ENCODE data around the gene RHOB.

Gene RHOB

DNA sequence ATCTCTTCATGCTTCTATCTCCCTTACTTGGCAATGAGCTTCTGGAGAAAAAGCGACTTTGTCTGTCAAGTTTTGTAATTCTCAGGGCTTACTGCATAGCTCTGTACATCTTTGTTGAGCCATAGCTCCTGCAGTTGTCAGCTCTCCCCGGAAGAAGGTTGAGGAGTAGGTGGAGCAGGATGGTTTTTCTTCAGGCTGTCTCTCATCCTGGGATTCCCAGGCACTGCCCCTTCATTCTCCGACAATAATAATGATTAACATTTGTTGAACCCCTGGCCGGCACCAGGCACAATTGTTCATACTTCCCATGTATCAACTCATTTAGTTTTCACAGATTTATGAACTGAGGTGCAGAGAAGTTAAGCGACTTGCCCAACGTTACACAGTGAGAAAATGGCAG, 23.5 kb upstream of the RHOB start:
- no peaks in the 10 kb centered on the region for H3K27me3 ChIP-seq
- H3K9me3 ChIP-seq = no peaks in the 10 kb centered on the region
- H3K36me3 ChIP-seq = no peaks in the 10 kb centered on the region
- peak overlapping the region; percentile 94 for H3K27ac ChIP-seq
- TF ChIP-seq, protein P1, sequence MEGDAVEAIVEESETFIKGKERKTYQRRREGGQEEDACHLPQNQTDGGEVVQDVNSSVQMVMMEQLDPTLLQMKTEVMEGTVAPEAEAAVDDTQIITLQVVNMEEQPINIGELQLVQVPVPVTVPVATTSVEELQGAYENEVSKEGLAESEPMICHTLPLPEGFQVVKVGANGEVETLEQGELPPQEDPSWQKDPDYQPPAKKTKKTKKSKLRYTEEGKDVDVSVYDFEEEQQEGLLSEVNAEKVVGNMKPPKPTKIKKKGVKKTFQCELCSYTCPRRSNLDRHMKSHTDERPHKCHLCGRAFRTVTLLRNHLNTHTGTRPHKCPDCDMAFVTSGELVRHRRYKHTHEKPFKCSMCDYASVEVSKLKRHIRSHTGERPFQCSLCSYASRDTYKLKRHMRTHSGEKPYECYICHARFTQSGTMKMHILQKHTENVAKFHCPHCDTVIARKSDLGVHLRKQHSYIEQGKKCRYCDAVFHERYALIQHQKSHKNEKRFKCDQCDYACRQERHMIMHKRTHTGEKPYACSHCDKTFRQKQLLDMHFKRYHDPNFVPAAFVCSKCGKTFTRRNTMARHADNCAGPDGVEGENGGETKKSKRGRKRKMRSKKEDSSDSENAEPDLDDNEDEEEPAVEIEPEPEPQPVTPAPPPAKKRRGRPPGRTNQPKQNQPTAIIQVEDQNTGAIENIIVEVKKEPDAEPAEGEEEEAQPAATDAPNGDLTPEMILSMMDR (IDR thresholded peaks at IDR 0.05) = no peak
- H3K4me1 ChIP-seq (ENCODE audit: control insufficient read depth in 1 of 2, insufficient read depth in 1 of 2, low read depth in 1 of 2, low read length in 1 of 2) = peaks cover 39 to 51% of the 10 kb centered on the region in 2 experiments
- H3K4me3 ChIP-seq (ENCODE audit: low read depth in 1 of 2, low read length in 1 of 2) = peak overlapping the region; percentile 56 to 68

DNA sequence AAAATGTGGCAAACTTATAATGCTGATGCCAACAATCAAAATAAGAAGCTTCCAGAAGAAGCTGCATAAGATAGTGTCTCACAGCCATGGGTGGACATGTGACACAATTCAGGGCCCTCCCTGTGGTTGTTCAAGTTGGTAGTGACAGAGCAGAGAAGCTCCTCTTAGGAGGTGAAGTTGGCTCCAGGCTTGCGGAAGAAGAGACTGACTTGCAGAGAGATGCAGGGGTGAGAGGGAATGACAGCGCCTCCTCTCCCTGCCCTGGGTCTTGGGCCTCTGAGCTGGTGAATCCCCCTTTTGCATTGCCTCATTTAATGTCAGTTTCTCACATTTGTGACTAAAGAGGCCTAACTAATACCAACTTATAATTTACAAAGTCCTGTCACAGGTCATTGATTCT, 23.0 kb upstream of the RHOB start:
- H3K4me3 ChIP-seq (ENCODE audit: low read depth in 1 of 2, low read length in 1 of 2) = peak overlapping the region; percentile 56 to 68
- TF ChIP-seq, protein P1 (IDR thresholded peaks at IDR 0.05) = no peak
- H3K36me3 ChIP-seq = no peaks in the 10 kb centered on the region
- H3K4me1 ChIP-seq (ENCODE audit: control insufficient read depth in 1 of 2, insufficient read depth in 1 of 2, low read depth in 1 of 2, low read length in 1 of 2) = peaks cover 39 to 51% of the 10 kb centered on the region in 2 experiments
- H3K9me3 ChIP-seq = no peaks in the 10 kb centered on the region
- peak overlapping the region; percentile 94 for H3K27ac ChIP-seq
- H3K27me3 ChIP-seq = no peaks in the 10 kb centered on the region

DNA sequence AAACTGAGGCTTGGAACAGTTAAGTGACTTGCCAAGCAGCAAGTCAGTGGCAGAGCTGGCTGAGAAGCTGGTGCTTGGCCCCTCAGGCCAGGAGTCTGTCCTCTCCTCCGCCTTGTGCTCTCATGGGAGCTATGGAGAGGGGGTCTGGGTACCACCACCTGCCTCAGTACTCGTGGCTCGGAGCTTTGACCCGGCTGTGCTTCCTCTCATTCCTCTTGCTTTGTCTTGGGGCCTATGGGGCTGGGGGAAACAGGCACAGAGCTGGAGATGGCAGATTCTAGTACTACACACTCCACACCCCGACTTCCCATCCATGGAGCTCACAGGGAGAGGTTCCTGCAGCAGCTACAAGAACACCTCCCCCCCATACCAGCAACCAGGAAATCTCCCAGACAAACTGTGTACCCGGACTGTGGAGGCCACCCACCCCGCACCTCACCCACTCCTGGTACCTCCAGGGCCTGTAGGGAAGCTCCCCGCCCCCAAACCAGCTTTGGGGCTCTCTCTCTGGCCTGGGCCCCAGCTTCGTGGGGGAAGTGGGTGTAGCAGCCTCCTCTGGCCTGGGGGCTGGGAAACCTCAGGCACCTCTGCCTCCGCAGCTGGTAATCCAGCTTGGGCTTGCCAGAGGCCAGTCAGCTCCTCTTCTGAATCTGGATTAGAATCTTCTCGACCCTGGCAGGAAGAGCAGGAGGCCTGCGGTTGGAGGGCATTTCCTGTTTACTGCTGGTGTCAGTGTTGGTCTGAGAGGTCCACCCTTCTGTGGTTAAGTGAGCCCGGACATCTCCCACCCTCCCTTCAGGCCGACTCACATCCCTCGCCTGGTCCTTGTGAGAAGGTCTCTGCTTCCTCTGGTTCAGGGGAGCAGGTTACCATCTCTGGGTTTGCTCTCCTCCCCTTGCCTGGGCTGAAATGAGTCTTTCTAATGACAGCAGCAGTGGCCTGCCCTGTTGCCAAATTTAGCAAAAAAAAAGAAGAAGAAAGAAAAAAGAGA, 22.3 kb upstream of the RHOB start:
- Histone ChIP-seq H3K36me3 (no peaks in the 10 kb centered on the region), H3K27me3 (no peaks in the 10 kb centered on the region), H3K27ac (peak overlapping the region; percentile 94), H3K4me1 (ENCODE audit: control insufficient read depth in 1 of 2, insufficient read depth in 1 of 2, low read depth in 1 of 2, low read length in 1 of 2) (peaks cover 39 to 51% of the 10 kb centered on the region in 2 experiments), H3K4me3 (ENCODE audit: low read depth in 1 of 2, low read length in 1 of 2) (peak overlapping the region; percentile 56 to 68), H3K9me3 (no peaks in the 10 kb centered on the region)
- TF ChIP-seq, protein P1 (IDR thresholded peaks at IDR 0.05) = peak; percentile 38

DNA sequence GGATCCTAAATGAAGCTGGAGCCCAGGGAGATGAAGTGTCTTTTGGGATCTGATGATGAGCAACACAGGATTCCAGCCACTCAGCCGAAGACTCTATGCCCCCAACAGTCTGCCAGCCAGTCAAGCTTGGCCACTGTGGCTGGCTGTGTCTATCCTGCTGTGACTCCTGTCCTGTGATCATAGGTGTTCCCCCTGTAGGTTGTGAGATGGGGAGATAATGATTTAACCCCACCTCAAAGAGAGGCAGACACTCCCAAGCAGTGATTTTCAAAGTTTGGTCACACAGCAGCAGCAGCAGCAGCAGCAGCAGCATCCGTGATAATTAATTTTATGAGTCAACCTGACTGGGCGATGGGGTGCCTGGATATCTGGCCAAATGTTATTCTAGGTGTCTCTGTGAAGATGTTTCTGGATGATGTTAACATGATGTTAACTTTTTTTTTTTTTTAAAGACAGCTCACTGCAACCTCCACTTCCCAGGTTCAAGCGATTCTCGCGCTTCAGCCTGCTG, 21.4 kb upstream of the RHOB start:
- H3K36me3 ChIP-seq = no peaks in the 10 kb centered on the region
- H3K4me3 ChIP-seq (ENCODE audit: low read depth in 1 of 2, low read length in 1 of 2) = peak overlapping the region; percentile 56 to 68
- H3K9me3 ChIP-seq = no peaks in the 10 kb centered on the region
- H3K27me3 ChIP-seq = no peaks in the 10 kb centered on the region
- H3K27ac ChIP-seq = peak overlapping the region; percentile 94
- TF ChIP-seq, protein P1 (IDR thresholded peaks at IDR 0.05) = no peak
- peaks cover 39 to 51% of the 10 kb centered on the region in 2 experiments for H3K4me1 ChIP-seq (ENCODE audit: control insufficient read depth in 1 of 2, insufficient read depth in 1 of 2, low read depth in 1 of 2, low read length in 1 of 2)

DNA sequence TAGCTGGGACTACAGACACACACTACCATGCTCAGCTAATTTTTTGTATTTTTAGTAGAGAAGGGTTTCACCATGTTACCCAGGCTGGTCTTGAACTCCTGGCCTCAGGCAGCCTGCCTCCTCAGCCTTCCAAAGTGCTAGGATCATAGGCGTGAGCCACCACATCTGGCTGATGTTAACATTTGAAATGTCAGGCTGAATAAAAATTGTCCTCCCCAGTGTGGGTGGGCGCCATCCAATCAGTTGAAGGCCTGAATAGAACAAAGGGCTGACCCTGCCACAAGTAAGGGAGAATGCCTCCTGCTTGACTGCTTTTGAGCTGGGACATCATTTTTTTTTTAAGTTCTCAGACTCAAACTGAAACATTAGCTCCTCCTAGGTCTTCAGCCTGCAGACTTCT, 21.0 kb upstream of the RHOB start:
- Histone ChIP-seq H3K27me3 (no peaks in the 10 kb centered on the region), H3K4me1 (ENCODE audit: control insufficient read depth in 1 of 2, insufficient read depth in 1 of 2, low read depth in 1 of 2, low read length in 1 of 2) (peaks cover 39 to 51% of the 10 kb centered on the region in 2 experiments), H3K4me3 (ENCODE audit: low read depth in 1 of 2, low read length in 1 of 2) (peak overlapping the region; percentile 56 to 68), H3K36me3 (no peaks in the 10 kb centered on the region), H3K27ac (peak overlapping the region; percentile 94), H3K9me3 (no peaks in the 10 kb centered on the region)
- TF ChIP-seq, protein P1 (IDR thresholded peaks at IDR 0.05) = no peak

Measured in neutrophil (primary cell).